IPS-18c (cell line): Measurements from ENCODE around the gene ZNF331.

ENCODE experiments used
- H3K4me3 ChIP-seq: 2 replicates; pipeline ENCODE4 v1.7.0; 2013; ENCODE audit warnings: low read depth, mild to moderate bottlenecking, low read length, moderate library complexity; ENCODE audit not compliant: insufficient read depth
- H3K9me3 ChIP-seq: one replicate; pipeline ENCODE4 v1.6.1; 2013; ENCODE audit warnings: mild to moderate bottlenecking, low read length, moderate library complexity; ENCODE audit not compliant: control insufficient read depth, insufficient read depth

Gene ZNF331

DNA sequence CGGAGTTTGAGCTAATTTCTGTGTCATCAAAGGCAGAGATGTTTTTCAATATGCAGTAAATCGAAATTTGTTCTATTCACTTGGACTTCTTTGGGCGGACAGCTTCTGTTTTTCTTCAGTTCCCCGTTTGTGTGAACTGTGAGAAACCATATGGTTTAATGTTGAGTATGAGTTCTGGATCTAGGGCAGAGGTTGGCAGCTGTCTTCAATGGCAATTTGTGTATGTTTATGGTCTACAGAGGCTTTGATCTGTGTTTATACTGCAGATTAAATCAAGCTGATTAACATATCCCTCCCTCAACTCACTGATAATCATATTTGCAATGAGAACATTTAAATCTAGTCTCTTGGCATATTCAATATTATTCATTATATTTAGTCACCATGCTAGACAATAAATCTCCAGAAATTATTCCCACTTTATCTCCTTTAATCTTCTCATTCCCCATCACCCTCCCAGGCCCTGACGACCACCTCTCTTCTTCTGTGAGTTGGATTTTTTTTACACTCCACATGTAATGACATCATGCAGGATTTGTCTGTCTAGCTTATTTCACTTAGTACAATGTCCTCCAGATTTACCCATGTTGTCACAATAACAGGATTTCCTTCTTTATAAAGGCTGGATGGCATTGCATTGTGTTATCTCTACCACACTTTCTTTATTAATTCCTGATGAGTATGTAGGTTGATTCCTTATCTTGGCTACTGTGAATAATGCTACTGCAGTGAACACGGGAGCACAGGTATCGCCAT lies 9.0 kb downstream of the ZNF331 start:
- Histone ChIP-seq H3K9me3 (no peaks in the 10 kb centered on the region), H3K4me3 (no peak overlapping the region)

DNA sequence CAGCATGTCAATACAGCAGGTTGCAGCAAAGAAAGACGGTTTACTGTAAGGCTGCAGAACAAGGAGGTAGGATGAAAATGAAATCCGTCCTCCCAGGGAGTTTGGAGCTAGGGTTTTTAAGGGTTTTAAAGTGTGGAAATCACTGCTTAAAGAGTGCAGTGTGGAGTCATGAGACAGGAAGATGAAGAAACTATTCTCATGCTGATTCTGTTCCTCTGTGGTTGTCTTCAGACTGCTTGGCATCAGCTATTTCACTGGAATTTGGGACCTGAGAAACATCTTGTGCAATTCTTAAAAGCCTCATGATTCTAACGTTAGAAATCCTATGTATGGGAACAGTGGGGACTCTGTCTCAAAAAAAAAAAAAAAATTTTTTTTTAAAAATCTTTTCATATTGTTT lies 11.4 kb downstream of the ZNF331 start:
- Histone ChIP-seq H3K9me3 (no peaks in the 10 kb centered on the region), H3K4me3 (no peak overlapping the region)

DNA sequence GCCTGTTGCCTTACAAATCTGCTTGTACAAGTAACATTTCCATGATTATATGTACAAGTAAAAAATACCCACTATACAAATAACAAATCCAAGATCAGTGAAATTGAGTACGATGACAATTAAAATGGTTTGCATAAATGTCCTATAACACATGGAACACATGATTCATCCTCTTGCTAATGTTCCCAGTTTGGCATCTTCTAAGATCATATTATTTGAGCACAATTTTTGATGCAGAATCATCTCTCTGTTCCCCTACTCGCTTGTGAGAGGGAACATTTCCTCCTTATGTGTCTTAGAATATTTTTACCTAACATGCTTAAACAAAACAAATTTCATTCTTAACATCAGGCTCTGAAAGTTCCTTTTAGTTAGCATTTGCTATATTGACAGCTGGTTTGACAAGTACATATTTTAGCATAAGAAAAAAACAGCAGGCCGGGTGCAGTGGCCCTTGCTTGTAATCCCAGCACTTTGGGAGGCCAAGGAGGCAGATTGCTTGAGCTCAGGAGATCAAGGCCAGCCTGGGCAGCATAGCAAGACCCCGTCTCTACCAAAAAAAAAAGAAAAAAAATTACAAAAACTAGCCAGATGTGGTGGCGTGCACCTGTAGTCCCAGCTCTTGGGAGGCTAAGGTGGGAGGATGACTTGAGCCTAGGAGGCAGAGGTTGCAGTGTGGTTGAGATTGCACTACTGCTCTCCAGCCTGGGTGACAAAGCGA lies 14.2 kb downstream of the ZNF331 start:
- H3K4me3 ChIP-seq, result no peak overlapping the region
- no peaks in the 10 kb centered on the region for H3K9me3 ChIP-seq

DNA sequence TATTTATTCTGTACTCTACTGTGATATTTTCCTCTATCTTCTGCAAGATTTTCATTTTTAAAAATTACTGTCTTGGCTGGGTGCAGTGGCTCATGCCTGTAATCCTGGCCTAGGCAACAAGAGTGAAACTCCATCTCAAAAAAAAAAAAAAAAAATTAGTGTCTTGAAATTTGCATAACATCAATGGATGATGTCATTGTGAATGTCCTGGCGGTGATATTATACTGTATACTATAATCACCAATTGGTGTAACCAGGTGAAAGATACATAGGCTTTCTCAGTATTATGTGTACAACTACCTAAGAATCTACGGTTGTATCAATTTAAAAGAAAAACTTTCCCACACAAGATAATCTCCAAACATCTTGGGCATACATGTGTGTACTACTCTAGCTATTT lies 15.2 kb downstream of the ZNF331 start:
- Histone ChIP-seq H3K9me3 (no peaks in the 10 kb centered on the region), H3K4me3 (no peak overlapping the region)

DNA sequence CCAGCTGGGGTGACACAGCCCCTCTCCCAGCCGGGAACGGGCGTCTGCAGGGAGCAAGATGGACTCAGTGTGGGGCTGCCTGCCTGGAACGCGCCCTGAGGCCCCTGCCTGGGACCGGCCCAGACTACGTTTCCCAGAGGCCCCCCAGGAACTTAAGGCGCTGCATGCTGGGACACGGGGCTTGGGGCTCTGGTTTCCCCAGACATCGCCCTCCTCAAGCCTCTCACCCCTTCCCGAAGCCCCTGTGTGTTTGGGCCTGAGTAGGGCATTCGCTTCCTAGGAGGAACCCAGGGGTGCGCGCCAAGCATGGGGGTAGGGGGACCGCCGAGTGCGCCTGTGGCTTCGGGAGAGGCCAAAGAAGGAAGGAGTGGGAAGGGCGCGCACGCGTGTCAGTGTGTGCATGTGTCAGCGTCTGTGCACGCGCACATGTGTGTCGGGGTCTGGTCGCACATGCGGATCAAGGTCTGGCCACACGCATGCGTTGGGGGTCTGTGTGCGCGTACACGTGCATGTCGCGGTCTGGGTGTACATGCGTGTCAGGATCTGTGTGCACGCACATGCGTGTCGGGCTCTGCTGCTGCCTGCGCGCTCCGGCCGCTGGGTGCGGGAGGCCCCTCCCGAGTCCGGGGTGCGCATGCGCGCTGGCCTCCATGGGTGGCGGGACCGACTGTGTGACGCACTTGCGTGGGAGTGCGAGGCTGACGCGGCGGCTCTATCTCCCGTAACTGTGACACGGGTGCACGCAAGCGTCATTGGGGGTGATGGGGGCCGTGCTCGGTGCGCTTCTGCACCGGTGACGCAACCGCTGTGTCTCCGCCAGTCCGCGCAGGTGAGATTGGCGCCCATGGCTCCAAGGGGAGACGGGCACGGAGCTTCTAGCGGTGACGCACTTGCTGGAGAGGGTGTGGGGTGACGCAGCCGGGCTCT lies 16.2 kb downstream of the ZNF331 start:
- H3K4me3 ChIP-seq, result no peak overlapping the region
- no peaks in the 10 kb centered on the region for H3K9me3 ChIP-seq

DNA sequence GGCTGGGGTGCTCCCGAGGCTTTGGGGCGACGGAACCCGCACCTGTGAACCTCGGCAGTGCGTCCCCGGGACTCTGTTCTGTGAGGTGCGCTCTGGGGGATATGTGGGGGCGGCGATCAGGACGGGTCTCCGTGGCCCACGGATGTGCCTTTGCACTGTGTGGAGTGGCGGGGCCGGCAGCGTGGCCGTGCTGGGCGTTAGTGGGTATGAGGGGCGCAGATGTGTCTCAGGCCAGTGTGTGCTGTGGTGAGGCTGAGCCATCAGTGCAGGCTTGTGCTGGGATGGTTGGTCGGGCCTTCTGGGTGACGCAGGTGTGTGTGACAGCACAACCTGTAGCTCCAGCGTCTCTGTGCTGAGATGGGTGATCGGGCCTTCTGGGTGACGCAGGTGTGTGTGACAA lies 16.9 kb downstream of the ZNF331 start:
- H3K9me3 ChIP-seq, result no peaks in the 10 kb centered on the region
- H3K4me3 ChIP-seq, result no peak overlapping the region

DNA sequence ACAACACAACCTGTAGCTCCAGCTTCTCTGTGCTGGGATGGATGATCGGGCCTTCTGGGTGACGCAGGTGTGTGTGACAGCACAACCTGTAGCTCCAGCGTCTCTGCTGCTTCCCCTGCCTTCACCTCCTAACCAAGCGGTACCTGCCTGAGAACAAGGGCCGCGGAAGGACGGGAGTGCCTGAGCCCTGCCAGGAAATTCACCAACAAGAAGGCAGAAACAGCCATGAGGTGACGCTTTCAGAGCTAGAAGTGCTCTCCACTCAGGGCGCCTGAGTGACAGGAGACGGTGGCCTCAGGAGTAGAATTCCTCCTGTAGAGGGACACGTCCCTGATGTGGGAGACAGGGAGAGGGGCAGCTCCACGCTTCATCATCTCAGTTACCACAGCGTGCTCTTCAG lies 17.4 kb downstream of the ZNF331 start:
- Histone ChIP-seq H3K9me3 (no peaks in the 10 kb centered on the region), H3K4me3 (no peak overlapping the region)

DNA sequence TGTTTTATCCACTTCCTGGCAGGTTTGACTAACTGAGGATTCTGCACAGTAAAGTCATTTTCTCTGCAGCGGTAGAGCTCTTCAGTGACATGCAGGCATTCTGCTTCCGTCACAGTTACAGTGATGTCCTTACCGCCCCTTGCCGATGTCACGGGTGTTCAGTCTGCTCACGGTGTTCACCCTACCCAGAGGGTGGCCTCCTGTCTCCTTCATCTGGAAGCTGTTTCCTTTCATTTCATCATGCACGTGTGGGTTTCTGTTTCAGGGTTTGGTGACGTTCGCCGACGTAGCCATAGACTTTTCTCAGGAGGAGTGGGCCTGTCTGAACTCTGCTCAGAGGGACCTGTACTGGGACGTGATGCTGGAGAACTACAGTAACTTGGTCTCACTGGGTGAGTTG lies 33.4 kb downstream of the ZNF331 start:
- Histone ChIP-seq H3K4me3 (no peak overlapping the region), H3K9me3 (no peaks in the 10 kb centered on the region)

DNA sequence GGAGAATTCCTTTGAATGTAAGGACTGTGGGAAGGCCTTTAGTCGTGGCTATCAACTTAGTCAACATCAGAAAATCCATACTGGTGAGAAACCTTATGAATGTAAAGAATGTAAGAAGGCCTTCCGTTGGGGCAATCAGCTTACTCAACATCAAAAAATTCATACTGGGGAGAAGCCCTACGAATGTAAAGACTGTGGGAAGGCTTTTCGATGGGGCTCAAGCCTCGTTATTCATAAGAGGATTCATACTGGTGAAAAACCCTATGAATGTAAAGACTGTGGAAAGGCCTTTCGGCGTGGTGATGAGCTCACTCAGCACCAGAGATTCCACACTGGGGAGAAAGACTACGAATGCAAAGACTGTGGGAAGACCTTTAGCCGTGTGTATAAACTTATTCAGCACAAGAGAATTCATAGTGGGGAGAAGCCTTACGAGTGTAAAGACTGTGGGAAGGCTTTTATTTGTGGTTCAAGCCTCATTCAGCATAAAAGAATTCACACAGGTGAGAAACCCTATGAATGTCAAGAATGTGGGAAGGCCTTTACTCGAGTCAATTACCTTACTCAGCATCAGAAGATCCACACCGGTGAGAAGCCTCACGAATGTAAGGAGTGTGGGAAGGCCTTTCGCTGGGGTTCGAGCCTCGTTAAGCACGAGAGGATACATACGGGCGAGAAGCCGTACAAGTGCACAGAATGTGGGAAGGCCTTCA lies 39.2 kb downstream of the ZNF331 start:
- H3K4me3 ChIP-seq, result no peak overlapping the region
- H3K9me3 ChIP-seq, result peaks cover 11% of the 10 kb centered on the region

DNA sequence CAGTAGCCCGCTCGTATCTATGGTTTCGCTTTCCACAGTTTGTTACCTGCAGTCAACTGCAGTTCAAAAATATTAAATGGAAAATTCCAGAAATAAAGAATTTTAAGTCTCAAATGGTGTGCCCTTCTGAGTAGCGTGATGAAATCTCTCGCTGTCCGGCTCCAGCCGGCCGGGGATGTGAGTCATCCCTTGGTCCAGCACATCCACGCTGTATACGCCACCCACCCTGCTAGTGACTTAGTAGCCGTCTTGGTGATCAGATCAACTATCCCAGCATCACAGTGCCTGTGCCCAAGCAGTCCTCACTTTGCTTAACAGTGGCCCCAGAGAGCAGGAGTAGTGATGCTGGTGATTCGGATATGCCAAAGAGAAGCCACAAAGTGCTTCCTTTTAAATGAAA lies 40.0 kb downstream of the ZNF331 start:
- Histone ChIP-seq H3K9me3 (peaks cover 11% of the 10 kb centered on the region), H3K4me3 (no peak overlapping the region)

DNA sequence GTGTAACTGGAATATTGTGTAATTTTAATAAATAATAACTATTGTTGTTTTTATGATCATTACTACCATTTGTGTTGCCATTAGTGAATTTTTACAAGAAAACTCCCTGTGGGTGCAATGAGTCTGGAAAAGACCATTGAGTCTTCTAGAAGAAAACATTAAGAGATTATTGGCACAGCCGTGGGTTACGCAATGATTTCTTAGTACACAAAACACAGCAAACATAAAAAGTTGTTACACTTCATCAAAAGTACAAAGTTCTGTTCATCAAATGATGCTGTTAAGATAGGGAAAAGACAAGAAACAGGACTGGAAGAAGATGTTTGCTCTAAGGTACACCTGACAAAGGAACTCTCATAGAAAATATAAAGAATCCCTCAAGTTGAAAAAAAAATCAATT lies 41.6 kb downstream of the ZNF331 start:
- Histone ChIP-seq H3K4me3 (no peak overlapping the region), H3K9me3 (peaks cover 11% of the 10 kb centered on the region)

DNA sequence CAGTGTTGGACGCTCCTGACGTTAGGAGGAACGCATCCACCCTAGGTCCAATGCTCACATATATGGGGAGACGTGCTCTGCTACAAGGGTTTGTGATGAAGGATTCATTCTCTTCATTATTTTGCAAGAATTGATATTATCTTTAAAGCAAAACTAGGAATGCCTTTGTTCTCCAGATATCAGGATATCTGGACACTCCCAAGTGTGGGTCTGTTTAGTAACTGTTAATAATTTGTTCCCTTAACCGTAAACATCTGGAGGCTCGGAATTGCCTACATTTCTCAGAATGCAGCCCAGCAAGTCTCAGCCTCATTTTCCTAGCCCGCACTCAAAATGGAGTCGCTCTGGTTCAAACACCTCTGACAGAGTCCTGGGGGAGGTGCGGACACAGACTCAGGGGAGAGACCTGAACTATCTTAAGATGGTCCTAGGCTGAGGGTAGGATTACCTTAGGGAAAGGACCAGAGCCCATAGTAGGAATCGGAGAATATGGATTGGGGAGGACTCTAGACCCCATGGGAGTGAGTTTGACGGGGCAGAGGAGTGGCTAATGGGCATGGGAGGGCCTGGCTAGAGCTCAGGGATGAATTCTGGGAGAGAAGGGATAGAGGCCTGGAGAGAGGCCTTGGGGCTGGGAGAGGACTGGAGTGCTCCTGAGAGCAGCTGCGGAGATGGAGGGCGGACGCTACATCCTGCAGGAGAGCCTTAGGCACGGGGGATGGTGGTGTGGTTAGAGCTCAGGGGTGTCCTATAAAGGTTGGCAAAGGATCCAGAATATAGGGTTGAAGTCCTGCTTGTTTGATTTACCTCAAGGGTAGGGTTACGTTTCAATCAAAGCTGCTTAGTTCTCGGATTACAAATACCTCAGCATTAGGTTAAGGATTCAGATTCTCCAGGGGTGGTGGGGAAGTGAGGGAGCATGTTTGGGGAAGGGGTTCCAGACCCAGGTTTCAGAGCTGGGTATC lies 43.2 kb downstream of the ZNF331 start:
- H3K9me3 ChIP-seq, result peaks cover 11% of the 10 kb centered on the region
- no peak overlapping the region for H3K4me3 ChIP-seq

DNA sequence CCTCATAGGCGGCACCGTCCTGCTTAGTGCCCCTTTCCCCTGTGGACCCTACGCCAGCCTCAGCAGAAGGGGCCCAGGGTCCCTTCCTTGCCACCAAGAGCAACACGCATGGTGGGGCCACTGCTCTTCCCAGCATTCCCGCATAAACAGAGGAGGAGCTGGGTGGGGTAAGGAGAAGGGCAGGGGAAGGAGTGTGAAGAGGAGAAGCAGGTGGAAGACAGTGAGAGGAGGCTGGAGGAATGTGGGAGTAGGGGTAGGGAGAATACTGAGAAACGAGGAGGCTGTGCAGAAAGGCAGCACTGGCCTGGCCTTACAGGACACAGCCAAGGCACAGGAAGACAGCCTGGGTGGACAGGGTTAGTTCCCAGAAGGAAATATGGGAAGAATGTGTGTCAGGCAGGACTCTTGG lies 43.9 kb downstream of the ZNF331 start:
- H3K9me3 ChIP-seq, result peaks cover 9% of the 10 kb centered on the region
- H3K4me3 ChIP-seq, result no peak overlapping the region

DNA sequence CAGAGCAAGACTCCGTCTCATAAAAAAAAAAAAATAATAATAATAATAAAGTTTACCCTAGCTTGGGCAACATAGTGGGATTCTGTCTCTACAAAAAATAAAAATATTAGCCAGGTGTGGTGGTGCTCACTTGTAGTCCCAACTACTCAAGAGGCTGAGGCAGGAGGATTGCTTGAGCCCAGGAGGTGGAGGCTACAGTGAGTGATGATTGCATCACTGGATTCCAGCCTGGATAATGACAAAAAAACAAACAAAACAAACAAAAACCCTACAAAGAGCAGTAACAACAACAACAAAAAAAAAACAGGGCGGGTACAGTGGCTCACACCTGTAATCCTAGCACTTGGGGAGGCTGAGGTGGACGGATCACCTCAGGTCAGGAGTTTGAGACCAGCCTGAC lies 45.2 kb downstream of the ZNF331 start:
- Histone ChIP-seq H3K4me3 (no peak overlapping the region), H3K9me3 (no peaks in the 10 kb centered on the region)

DNA sequence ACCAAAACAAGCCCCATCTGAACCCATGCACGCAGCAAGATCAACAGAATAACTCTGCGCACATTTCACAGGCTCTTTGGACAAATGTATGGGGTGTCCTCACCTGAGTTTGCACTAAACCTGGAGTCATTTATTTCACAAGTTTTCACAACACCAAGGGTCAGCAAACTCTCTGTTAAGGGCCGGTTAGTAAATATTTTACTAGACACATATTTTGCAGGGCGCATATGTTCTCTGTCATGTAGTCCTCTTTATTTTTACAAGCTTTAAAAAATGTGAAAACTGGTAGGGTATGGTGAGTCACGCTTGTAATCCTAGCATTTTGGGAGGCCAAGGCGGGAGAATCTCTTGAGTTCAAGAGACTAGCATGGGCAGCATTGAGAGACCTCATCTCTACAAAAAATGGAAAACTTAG lies 48.3 kb downstream of the ZNF331 start:
- no peaks in the 10 kb centered on the region for H3K9me3 ChIP-seq
- no peak overlapping the region for H3K4me3 ChIP-seq

DNA sequence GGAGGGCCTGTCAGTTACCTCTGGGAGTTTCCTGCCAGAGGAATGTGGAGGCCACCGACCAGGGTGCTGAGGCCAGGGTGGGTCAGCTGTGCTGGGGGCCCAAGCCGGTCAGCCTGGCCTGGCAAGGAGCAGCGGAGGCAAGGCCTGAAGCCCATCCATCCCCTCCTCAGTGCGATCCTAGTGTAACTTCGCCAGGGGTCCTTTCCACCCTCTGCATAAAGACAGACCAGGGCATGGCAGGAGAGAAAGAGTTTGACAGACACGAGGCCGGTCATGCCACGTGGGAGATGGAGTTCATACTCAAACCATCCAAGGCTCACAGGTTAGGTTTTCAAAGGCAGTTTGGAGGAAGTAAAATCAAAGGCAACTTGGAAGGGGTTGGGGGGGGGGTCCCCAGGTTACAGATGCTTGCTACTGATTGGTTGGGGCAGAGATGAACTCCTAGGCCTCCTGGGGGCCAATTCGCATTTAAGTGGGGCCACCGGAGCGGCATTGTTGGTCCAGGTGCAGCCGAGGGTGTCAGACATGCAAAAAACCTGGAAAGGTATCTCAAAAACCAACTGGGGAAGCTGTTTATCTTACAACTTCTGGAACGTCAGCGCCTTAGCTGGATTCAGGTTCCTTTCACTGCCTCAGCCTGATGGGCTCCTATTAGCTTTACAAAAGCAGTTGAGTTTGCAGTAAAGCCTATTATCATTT lies 57.0 kb downstream of the ZNF331 start:
- no peaks in the 10 kb centered on the region for H3K9me3 ChIP-seq
- H3K4me3 ChIP-seq, result no peak overlapping the region
